Stimulated activated CD4-positive, alpha-beta T cell treated with anti-CD3 and anti-CD28 coated beads, Interleukin-4, amount 100 ng/mL, for 24 hours (primary cell): Measurements from ENCODE around the gene GPR89A.
"Not testable (repeated sequence)": the region's sequence is repeated elsewhere in the genome, so short reads cannot be mapped to it uniquely, and the experiment has no call there.

ENCODE experiments used
- DNase-seq: peaks from one replicate; pipeline ENCODE4 v3.0.0-alpha.2; 2020

The GPR89A gene

GRCh38 chr1:145607833-145608733, at the start of gene GPR89A:
Gene GPR89A, plus strand, starts transcription at chr1:145607988. Its CDS starts 146 bp downstream, at chr1:145608134.
- DNase-seq: peak; percentile 96

- DNase-seq: not testable (repeated sequence)
Measured at GRCh38 chr1:145586820-145587219, 21.0 kb upstream of the GPR89A start.

- peak; percentile 46 for DNase-seq
Measured at GRCh38 chr1:145590806-145591205, 17.0 kb upstream of the GPR89A start.

DNA sequence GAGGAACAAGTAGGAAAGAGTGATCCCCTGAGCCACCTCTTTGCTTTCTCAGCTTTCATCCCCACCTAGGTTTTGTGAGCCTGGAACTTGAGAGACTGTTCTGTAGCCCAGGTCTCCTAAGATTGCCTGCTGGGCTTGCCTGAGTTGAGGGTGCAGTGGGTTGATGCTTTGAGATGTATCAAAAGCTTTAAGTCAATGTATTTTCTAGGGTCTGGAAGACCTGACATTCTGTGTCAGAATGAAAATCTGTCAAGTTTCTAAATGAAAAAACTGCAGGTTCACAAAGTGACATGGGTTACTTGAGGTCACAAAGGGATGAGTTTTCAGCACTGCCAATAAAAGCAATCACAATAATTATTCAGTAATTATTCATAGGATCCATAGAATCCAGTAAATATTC, 15.4 kb upstream of the GPR89A start:
- DNase-seq: not testable (repeated sequence)

DNA sequence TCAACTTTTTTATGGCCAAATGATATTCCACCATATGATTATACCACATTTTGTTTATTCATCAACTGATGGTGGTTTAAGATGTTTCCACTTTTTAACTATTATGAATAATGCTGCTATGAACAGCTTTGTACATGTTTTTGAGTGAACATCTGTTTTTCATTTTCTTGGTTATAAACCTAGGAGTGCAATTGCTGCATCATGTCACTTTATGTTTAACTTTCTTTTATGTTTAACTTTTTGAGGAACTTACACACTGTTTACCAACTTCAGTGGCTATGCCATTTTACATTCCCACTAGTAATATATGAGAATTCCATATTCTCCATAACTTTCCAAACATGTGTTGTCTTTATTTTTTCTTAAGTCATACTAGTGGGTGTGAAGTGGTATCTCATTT, 12.4 kb upstream of the GPR89A start:
- DNase-seq: not testable (repeated sequence)

- not testable (repeated sequence) for DNase-seq
Measured at GRCh38 chr1:145596236-145596635, 11.6 kb upstream of the GPR89A start.

DNA sequence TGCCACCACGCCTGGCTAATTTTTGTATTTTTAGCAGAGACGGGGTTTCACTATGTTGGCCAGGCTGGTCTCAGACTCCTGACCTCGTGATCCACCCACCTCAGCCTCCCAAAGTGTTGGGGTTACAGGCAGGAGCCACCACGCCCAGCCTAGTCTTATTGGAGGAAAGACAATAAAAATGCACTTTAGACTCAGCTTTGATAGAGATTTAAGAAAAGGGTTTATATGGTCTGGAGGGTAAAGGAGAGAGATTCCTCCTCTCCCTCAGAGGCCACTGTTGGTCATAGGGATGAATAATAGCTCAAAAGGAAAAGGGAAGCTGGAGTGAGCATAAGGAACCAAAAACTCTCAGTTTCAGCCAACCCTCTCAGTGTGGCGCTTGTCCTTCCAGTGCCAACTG, 8.4 kb upstream of the GPR89A start:
- not testable (repeated sequence) for DNase-seq

DNA sequence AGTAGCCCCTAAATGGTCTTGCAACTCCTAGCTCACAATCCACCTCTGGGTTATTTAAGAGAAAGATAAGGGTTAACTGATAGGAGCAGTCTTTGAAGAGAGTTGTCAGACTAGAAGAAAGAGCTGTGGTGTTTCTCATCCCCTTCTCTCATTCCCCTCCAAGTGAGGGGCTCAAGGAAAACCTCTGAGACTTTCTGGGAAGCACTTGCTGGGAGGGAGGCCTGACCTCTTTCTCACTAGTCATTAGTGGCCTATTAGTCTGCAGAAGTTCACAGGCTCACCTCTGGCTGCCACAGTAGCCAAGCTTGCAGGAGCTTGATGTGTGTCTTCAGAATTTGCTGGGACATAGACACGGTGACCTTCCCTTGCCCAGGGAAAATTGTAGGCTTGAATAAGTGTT, 6.2 kb upstream of the GPR89A start:
- no peak for DNase-seq

DNA sequence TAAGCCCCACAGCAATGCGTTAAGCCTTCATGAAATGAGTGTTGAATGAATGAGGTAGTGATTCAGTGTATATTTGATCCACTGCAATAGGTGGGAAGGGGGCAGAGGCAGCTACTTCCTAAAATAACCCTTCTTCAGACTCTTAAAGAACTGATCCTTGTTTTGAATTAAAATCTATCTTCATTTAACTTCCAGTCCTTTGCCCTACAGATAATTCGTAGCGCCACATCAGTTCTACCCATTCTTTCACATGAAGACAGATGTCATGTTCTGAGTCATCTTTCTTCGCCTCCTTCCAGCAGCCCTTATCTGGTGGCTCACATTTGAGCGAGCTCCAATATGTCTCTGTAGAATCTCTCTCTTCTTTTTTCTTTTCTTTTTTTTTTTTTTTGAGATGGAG, 948 bp upstream of the GPR89A start:
- DNase-seq: not testable (repeated sequence)

- DNase-seq: not testable (repeated sequence)
Measured at GRCh38 chr1:145607289-145607688, 499 bp upstream of the GPR89A start.

DNA sequence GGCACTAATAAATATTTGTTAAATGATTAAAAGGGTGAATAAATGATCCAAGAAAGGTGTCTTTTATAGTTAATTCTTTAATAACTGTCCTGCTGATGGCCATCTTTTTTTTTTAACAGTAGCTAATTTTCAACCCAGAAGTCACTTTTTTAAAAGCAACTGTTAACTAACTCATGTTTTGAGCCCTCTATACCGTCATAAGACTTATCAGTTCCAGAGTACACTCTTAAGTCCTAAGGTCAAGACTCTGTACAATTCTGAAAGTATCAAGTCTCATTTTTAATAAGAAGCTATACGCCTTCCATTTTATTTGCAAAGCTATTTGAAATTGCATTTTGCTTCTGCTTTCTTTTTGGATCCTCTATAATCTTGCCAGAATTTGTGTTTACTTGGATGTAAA, 3.0 kb downstream of the GPR89A start:
- not testable (repeated sequence) for DNase-seq

GRCh38 chr1:145620073-145620472, 12.3 kb downstream of the GPR89A start:
- DNase-seq: not testable (repeated sequence)

DNA sequence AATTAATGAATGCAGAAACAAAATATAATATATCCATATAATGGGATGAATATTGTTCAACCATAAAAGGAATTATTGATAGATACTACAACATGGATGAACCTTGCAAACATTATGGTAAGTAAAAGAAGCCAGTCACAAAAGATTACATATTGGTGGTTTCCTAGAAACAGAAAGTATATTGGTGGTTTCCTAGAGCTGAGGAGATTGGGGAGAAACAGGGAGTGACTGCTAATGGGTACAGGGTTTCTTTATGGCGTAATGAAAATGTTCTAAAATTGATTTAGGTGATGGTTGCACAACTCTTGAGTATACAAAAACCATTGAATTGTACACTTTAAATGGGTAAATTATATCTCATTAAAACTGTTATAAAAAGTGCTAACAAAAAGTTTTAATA, 14.4 kb downstream of the GPR89A start:
- not testable (repeated sequence) for DNase-seq

GRCh38 chr1:145636237-145636636, 28.4 kb downstream of the GPR89A start:
- not testable (repeated sequence) for DNase-seq

GRCh38 chr1:145641886-145642285, 34.1 kb downstream of the GPR89A start:
- not testable (repeated sequence) for DNase-seq

DNA sequence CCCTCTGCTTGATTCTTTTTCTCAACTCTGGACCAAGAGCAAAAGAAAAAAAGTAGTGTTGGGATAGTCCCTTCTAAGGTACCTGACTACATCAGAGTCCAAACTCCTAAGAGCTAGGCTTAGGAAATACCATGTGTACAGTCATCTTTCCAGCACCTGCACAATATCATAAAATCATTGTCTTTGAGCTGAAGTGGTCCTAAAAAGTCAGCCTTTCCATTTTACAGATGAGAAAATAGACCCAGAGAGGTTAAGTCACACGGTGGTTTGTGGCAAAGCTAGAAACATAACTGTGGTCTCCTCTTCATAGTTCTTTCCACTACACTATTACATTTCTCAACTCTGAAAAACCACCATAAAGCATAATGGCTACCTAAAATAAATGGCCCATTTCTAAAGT, 36.2 kb downstream of the GPR89A start:
- DNase-seq: not testable (repeated sequence)

GRCh38 chr1:145656245-145656943, 48.6 kb downstream of the GPR89A start:
- DNase-seq: not testable (repeated sequence)

DNA sequence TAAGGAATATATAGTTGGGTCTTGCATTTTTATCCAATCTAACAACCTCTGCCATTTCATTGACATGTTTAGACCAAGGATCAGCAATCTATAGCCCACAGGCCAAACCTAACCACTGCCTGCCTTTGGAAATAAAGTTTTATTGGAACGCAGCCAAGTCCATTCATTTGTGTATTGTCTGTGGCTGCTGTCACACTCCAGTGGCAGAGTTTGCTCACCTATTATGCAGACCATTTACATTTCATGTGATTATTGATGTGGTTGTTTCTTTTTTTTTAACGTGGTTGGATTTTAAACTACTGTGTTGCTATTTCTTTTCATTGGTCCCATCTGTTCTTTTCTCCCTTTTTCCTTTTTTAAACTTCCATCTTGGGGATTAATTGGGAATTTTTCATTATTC, 54.7 kb downstream of the GPR89A start:
- DNase-seq: not testable (repeated sequence)

GRCh38 chr1:145665015-145665414, 57.2 kb downstream of the GPR89A start:
- not testable (repeated sequence) for DNase-seq

- DNase-seq: not testable (repeated sequence)
Measured at GRCh38 chr1:145670995-145671745, 63.4 kb downstream of the GPR89A start.

GRCh38 chr1:145673217-145673616, 65.4 kb downstream of the GPR89A start:
- DNase-seq: not testable (repeated sequence)

GRCh38 chr1:145684858-145685257, 77.1 kb downstream of the GPR89A start:
- DNase-seq: not testable (repeated sequence)

- not testable (repeated sequence) for DNase-seq
Measured at GRCh38 chr1:145686078-145686477, 78.3 kb downstream of the GPR89A start.
